Epithelial cell of proximal tubule (primary cell): ENCODE measurements around the gene VPS8. TPM values are rescaled to one million over a fixed set of nuclear protein-coding genes. Genes with fewer than 3 reads are reported as not detected.
"Not testable (repeated sequence)": the region's sequence is repeated elsewhere in the genome, so short reads cannot be mapped to it uniquely, and the experiment has no call there.

ENCODE experiments used
- DNase-seq: peaks from one replicate; pipeline ENCODE4 v3.0.0-alpha.2; 2011; ENCODE audit warnings: low read depth
- H3K4me3 ChIP-seq: 2 replicates; pipeline ENCODE4 v1.5.1; 2011; ENCODE audit warnings: low read depth, mild to moderate bottlenecking, low read length
- total RNA-seq: library from RNA; depleted of rRNA; stranded (reverse); fragments of >200 nt; gene quantifications from 2 replicates; pipeline ENCODE4 v1.2.3, GENCODE V29; 2015
- TF ChIP-seq, protein P1 (sequence below): conservative IDR thresholded peaks from 2 replicates; pipeline ENCODE4 v1.5.1; 2012; ENCODE audit warnings: low read depth, mild to moderate bottlenecking, low read length

VPS8 gene
- total RNA-seq, 1 donor from 2014 or later: 16.7 TPM

DNA sequence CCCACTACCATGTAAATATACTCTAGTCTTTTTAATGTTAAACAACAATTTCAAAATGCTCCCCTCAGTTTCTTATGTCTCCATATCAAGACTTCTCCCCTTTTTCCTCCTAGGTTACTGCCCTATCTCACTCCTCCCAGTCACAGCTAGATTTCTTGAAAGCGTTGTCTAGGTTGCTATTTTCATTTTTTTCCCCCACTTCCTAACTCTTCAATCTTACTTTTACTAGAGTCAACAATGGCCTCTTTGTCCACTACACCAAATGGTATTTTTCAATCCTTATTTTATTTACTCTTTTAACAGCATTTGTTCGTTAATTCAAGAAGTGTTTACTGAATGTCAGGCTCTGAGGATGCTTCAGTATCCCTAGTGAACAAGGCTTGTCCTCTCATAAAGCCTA, 84.4 kb downstream of the VPS8 start:
- H3K4me3 ChIP-seq: no peak overlapping the region
- TF ChIP-seq, protein P1, sequence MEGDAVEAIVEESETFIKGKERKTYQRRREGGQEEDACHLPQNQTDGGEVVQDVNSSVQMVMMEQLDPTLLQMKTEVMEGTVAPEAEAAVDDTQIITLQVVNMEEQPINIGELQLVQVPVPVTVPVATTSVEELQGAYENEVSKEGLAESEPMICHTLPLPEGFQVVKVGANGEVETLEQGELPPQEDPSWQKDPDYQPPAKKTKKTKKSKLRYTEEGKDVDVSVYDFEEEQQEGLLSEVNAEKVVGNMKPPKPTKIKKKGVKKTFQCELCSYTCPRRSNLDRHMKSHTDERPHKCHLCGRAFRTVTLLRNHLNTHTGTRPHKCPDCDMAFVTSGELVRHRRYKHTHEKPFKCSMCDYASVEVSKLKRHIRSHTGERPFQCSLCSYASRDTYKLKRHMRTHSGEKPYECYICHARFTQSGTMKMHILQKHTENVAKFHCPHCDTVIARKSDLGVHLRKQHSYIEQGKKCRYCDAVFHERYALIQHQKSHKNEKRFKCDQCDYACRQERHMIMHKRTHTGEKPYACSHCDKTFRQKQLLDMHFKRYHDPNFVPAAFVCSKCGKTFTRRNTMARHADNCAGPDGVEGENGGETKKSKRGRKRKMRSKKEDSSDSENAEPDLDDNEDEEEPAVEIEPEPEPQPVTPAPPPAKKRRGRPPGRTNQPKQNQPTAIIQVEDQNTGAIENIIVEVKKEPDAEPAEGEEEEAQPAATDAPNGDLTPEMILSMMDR: no peak
- no peak for DNase-seq

DNA sequence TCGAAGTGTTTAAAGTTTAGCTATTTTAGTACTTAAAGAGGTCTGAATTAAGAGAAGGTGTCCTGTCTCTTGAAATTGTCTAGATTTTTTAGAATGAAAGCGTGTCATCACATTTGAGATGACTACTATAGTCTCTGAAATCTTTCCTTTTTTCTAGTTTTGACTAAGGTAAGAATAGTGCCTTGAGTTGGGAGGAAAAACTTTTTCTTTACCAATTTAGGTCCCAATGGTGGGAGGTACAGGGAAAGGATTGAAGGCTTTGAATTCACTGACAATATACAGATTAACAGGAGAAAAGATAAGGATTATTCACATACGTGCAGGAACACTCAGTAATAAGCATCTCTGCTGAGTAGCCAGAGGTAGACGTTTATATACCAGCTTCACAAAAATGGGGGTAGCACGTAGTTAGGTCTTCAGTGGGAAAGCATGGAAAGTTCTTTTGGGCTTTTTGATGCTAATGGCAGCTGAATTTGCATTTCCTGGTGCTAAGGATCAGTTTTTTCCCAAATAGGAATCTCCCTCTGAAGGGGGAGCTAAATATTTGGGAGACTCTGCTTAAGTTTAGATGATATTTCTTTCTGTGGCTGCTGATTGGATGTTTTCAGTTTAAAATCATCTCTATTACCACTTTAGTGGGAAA, 88.1 kb downstream of the VPS8 start:
- TF ChIP-seq, protein P1: no peak
- DNase-seq: no peak
- H3K4me3 ChIP-seq: no peak overlapping the region

DNA sequence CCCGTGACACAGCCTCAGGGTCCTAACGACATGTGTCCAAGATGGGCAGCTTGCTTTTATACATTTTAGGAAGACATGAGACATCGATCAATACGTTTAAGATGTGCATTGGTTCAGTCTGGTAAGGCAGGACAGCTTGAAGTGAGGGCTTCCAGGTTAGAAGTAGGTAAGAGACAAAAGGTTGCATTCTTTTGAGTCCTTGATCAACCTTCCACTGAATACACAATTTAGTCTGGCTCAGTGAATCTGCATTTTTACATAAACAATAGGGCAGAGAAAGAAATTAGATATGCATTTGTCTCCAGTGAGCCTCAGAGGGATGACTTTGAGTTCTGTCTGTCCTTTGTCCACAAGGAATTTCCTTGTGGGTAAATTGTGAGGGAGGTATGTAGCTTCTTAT, 95.1 kb downstream of the VPS8 start:
- not testable (repeated sequence) for DNase-seq, H3K4me3 ChIP-seq

DNA sequence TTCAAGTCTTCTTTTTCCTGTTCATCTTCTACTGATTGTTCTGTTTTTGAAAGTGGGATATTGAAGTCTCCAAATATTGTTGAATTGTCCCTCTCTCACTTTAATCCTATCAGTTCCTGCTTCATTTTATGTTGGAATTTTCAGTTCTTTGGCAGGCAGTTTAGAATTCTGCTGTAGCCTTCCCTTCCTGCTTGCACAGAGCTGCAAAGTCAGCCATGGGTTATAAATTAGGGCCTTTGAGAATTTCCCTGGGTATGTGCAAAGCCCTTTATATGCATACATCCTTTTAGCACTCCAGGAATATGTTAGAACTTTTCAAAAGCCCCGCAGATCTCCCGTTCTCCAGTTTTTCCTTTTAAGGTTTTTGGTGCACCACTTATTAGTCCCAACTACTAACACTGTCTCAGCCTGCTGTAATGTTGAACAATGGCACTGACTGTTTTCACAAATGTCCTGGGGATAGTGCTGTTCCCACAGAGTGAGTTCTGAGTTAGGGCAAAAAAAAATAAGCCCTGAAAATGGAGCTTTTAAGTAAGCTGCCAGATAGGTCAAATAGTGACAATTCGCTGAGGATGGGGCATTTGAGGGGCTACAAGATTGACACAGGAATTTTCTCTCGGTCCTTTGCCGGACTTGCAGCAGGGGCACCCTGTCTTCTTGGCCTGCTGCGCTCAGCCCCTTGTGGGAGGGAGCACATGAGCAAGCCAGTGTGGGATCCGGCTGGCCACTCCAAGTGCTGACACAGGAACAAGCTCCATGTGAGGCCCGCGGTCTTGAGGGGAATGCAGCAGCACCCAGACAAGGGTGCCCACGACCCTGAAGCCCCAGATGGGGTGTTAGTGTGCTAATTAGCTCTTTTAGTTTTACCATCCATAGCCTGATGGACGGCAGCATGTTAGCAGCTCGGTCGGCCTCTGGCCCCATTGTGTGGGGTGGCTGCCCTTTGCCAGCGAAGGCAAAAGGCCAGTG, 96.0 kb downstream of the VPS8 start:
- no peak for DNase-seq
- TF ChIP-seq, protein P1: no peak
- no peak overlapping the region for H3K4me3 ChIP-seq

DNA sequence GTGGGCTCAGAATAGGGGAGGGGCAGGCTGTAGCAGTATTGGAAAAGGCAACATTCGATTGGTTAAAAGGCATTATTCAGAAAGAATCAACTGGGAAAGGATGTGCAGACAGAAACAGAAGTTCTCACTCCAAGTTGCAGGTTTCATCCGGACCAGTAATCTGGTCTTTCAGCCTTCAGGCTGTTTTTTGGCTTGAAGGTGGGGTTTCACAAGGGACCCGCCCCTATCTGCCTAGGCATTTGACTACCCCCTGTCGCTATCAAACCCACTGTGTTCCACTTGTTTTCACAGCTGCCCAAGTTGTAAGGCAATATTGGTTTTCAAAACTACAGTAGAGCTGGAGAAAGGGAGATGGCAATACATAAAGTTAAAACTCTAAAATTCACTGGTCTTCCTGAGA, 96.9 kb downstream of the VPS8 start:
- TF ChIP-seq, protein P1: no peak
- no peak for DNase-seq
- H3K4me3 ChIP-seq: no peak overlapping the region

DNA sequence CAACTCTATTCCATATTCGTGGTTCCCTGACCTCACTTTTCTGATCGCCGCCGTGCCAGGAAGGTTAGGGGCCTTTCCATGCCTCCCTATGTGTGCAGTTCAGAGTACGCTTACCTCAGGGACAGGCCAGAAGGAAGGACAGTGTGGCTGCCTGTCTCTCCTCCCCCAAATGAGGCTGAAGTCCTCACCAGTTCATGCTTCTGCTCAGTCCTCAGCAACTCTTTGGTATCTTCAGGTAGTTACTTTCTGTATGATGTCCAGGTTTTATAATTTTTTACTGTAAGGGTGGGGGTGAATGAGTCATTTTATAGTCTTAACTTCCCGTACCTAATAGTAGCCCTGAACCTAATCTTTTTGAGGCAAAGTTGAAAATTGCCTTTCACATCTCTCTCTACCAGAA, 98.7 kb downstream of the VPS8 start:
- TF ChIP-seq, protein P1: no peak
- H3K4me3 ChIP-seq: no peak overlapping the region
- no peak for DNase-seq

DNA sequence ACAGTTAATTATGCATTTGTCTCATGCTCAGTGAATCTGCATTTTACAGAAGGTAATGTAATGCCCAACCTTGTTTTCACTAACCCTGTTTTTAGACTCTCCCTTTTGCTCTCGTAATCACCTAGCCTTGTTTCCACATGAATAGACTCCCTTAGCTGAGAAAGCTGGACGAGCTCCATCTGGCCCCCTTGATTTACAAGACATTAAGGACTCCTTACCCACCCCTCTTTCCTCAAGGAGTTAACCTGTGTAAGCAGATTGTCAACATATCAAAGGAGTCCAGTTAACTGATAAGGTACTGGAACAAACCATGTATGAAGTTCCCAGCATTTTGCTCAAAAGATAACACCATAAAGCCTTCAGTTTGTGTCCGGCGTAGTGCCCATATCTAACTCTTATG, 99.6 kb downstream of the VPS8 start:
- DNase-seq: no peak
- no peak overlapping the region for H3K4me3 ChIP-seq

More for the DNA sequence above, 99.6 kb downstream of the VPS8 start:
- TF ChIP-seq, protein P1: no peak
